H1 (cell line): ENCODE measurements around the gene ATP9B.

Source experiments
- SP2 ChIP-seq: IDR thresholded peaks from 2 replicates; pipeline ENCODE4 v1.6.1; 2012; ENCODE audit warnings: mild to moderate bottlenecking, low read length, inconsistent platforms
- TAF7 ChIP-seq: optimal IDR thresholded peaks from 2 replicates; pipeline ENCODE3; 2011; ENCODE audit warnings: low read depth, mild to moderate bottlenecking, inconsistent platforms, low read length, moderate library complexity, borderline replicate concordance
- TF ChIP-seq, protein P1 (sequence below), 3 experiments: IDR thresholded peaks; 1 replicate in 2 of 3; 2 replicates in 1 of 3; pipeline versions ENCODE4 v1.5.1 to v1.6.1; 2011; ENCODE audit warnings: low read length in 3 of 3, mild to moderate bottlenecking in 3 of 3, inconsistent platforms in 2 of 3, low read depth in 1 of 3, moderate library complexity in 1 of 3; ENCODE audit not compliant: insufficient read depth in 1 of 3; ENCODE audit errors: control extremely low read depth in 1 of 3

DNA sequence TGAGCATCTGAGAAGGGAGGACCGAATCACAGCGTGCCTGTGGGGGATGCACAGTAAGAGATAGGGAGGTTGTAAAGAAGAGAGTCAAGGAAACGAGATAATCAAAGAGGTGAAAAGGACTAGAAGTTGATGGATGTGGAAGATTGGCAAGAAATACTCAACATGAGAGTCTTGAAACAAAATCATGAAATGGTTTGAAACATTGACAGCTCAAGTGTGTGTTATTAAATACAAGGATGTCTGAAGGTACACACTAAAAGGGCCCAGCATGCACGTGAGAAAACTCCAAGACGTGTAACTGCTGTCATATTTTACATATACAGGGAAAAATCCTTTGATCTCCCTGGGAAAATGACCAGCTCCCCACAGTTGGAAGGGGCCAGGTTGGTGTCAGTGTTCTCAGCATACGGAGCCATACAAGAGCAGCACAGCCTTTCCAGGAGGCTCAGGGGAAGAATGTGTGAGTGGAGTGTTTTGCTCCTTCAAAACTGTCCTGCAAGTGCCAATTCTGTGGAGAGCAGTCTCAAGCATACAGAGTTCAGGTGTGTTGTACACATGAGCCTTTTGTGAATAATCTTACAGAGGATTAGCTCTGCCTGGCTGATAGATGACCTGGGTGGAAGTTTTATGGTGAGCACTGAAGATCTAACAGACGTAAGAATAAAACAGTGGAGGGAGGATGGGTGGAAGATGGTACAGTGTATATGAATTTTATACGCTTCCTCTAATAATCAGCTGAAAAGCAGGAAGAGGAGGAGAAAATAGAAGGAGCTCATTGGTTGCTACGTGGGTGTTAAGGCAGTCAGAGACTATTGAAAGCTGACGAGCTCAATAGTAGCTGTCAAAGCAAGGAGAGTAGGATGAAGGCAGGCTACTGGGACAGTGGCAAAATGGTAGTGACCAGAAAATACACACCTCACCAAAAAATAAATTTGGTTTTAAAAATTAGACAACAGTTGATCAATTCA is 126.8 kb downstream of the ATP9B start:
- TF ChIP-seq SP2 (no peak), TAF7 (no peak)
- TF ChIP-seq, protein P1, sequence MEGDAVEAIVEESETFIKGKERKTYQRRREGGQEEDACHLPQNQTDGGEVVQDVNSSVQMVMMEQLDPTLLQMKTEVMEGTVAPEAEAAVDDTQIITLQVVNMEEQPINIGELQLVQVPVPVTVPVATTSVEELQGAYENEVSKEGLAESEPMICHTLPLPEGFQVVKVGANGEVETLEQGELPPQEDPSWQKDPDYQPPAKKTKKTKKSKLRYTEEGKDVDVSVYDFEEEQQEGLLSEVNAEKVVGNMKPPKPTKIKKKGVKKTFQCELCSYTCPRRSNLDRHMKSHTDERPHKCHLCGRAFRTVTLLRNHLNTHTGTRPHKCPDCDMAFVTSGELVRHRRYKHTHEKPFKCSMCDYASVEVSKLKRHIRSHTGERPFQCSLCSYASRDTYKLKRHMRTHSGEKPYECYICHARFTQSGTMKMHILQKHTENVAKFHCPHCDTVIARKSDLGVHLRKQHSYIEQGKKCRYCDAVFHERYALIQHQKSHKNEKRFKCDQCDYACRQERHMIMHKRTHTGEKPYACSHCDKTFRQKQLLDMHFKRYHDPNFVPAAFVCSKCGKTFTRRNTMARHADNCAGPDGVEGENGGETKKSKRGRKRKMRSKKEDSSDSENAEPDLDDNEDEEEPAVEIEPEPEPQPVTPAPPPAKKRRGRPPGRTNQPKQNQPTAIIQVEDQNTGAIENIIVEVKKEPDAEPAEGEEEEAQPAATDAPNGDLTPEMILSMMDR (IDR thresholded peaks at IDR 0.05; ENCODE audit: control extremely low read depth in 1 of 3, insufficient read depth in 1 of 3, low read depth in 1 of 3, low read length in 3 of 3), result no peak
